Peyer's patch (tissue), 4 donors: ENCODE results near the gene S100A12. TPM values are rescaled to one million over a fixed set of nuclear protein-coding genes. Genes with fewer than 3 reads are reported as not detected.

Experiments used
- DNase-seq, 3 donors: peaks; one replicate each; pipeline ENCODE4 v3.0.0-alpha.2; 2017 to 2019
- H3K27ac ChIP-seq, 4 donors: fragments of 200-600 bp; sonication (generic); one replicate each; pipeline ENCODE4 v1.5.1; 2016 to 2019
- H3K27me3 ChIP-seq, 2 donors: fragments of 200-600 bp; sonication (generic); one replicate each; pipeline ENCODE4 v1.5.1; 2019
- H3K36me3 ChIP-seq, 3 donors: fragments of 200-600 bp; sonication (generic); one replicate each; pipeline ENCODE4 v1.5.1; 2016 to 2019
- H3K4me1 ChIP-seq, 4 donors: fragments of 200-600 bp; sonication (generic); one replicate each; pipeline ENCODE4 v1.5.1; 2016 to 2019
- H3K4me3 ChIP-seq, 4 donors: fragments of 200-600 bp; sonication (generic); 1 replicate in 3 of 4; 2 replicates in 1 of 4; pipeline ENCODE4 v1.5.1; 2016 to 2019; ENCODE audit warnings: mild to moderate bottlenecking in 1 of 4
- H3K9me3 ChIP-seq, 4 donors: fragments of 200-600 bp; sonication (generic); one replicate each; pipeline ENCODE4 v1.5.1; 2016 to 2019; ENCODE audit warnings: mild to moderate bottlenecking in 1 of 4
- POLR2A ChIP-seq, 2 donors: fragments of 450-650 bp; IDR thresholded peaks; one replicate each; pipeline ENCODE4 v1.5.1; 2017; ENCODE audit warnings: antibody characterized with exemption in 2 of 2, mild to moderate bottlenecking in 2 of 2, moderate library complexity in 2 of 2
- total RNA-seq, 4 donors: library from RNA; depleted of rRNA; stranded (reverse); fragments of >200 nt; gene quantifications; one replicate each; pipeline ENCODE4 v1.1.0, GENCODE V29; 2016
- TF ChIP-seq, protein P1 (sequence below), 6 experiments: fragments of 450-650 bp in 4 of 6; fragments of 200-600 bp in 2 of 6; sonication (generic) in 1 of 6; IDR thresholded peaks; one replicate each; pipeline ENCODE4 v1.5.1; 2017 to 2019; ENCODE audit warnings: antibody characterized with exemption in 6 of 6, mild to moderate bottlenecking in 3 of 6, moderate library complexity in 1 of 6

Gene S100A12
- total RNA-seq, 4 donors from 2014 or later, result not detected

DNA sequence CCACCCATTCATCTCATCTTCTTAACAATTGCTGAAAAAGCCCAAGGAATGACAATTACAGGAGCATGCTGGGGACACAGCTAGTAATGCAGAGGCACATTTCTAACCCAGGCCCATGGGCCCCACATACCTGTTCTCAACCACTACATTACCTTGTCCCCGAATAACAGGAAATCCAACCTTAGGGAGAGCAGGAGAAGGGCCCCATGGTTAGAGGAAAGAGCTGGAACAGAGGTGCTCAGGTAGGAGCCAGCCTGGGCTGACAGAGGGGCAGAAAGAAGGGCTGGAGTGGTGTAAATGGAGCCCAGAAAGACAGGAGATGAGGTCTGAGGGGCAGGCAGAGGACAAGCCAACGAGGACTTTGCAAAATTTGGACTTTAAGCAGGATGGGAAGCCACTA, 26.8 kb upstream of the S100A12 start:
- Histone ChIP-seq H3K36me3 (no peaks in the 10 kb centered on the region), H3K27ac (no peak overlapping the region), H3K4me3 (no peak overlapping the region), H3K27me3 (no peaks in the 10 kb centered on the region), H3K9me3 (no peaks in the 10 kb centered on the region), H3K4me1 (no peaks in the 10 kb centered on the region)
- TF ChIP-seq POLR2A (IDR thresholded peaks at IDR 0.05), result no peak
- TF ChIP-seq, protein P1, sequence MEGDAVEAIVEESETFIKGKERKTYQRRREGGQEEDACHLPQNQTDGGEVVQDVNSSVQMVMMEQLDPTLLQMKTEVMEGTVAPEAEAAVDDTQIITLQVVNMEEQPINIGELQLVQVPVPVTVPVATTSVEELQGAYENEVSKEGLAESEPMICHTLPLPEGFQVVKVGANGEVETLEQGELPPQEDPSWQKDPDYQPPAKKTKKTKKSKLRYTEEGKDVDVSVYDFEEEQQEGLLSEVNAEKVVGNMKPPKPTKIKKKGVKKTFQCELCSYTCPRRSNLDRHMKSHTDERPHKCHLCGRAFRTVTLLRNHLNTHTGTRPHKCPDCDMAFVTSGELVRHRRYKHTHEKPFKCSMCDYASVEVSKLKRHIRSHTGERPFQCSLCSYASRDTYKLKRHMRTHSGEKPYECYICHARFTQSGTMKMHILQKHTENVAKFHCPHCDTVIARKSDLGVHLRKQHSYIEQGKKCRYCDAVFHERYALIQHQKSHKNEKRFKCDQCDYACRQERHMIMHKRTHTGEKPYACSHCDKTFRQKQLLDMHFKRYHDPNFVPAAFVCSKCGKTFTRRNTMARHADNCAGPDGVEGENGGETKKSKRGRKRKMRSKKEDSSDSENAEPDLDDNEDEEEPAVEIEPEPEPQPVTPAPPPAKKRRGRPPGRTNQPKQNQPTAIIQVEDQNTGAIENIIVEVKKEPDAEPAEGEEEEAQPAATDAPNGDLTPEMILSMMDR (IDR thresholded peaks at IDR 0.05), result no peak
- DNase-seq, result no peak

DNA sequence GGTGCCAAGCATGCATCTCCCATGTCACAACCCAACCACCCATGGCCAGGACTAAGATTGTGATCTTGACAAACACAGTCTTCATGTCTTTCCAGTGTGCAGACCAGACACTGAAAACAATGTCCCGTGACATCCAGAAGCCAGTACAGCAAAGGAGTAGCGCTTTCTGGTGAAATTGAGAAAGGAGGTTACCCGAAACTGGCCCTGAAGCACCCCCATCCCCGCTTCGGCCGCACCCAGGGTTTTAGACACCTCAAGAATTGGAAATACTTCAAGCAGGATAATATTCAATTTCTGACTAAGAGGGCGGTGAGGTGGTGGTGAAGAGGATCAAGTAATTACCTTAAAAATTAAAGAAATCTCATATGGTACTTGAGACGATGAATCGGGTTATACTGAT, 26.0 kb upstream of the S100A12 start:
- Histone ChIP-seq H3K9me3 (no peaks in the 10 kb centered on the region), H3K36me3 (no peaks in the 10 kb centered on the region), H3K27me3 (no peaks in the 10 kb centered on the region), H3K27ac (no peak overlapping the region), H3K4me1 (no peaks in the 10 kb centered on the region), H3K4me3 (no peak overlapping the region)
- no peak for DNase-seq
- TF ChIP-seq POLR2A (IDR thresholded peaks at IDR 0.05), result no peak
- TF ChIP-seq, protein P1 (IDR thresholded peaks at IDR 0.05), result no peak

DNA sequence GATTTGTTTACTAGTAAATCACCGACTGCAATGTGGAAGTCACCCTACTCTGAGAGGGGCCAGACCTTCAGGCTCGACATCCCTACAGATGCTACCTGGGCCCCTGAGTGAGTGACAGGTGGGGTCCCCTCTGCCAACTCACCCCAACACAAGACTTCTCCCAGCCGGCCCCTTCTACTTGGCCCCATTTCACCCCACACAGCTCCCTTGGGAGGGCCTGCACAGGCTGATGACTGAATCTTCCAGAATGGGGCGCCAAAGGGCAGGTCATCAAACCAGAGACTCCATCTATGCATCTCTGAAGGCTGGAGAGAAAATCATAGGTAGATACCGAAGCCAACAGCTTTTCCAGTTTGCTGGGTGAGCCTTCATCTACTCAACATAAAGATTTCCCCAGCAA, 24.8 kb upstream of the S100A12 start:
- Histone ChIP-seq H3K27ac (no peak overlapping the region), H3K9me3 (no peaks in the 10 kb centered on the region), H3K4me3 (no peak overlapping the region), H3K4me1 (no peaks in the 10 kb centered on the region), H3K27me3 (no peaks in the 10 kb centered on the region), H3K36me3 (no peaks in the 10 kb centered on the region)
- TF ChIP-seq, protein P1 (IDR thresholded peaks at IDR 0.05), result no peak
- TF ChIP-seq POLR2A (IDR thresholded peaks at IDR 0.05), result no peak
- DNase-seq, result no peak

DNA sequence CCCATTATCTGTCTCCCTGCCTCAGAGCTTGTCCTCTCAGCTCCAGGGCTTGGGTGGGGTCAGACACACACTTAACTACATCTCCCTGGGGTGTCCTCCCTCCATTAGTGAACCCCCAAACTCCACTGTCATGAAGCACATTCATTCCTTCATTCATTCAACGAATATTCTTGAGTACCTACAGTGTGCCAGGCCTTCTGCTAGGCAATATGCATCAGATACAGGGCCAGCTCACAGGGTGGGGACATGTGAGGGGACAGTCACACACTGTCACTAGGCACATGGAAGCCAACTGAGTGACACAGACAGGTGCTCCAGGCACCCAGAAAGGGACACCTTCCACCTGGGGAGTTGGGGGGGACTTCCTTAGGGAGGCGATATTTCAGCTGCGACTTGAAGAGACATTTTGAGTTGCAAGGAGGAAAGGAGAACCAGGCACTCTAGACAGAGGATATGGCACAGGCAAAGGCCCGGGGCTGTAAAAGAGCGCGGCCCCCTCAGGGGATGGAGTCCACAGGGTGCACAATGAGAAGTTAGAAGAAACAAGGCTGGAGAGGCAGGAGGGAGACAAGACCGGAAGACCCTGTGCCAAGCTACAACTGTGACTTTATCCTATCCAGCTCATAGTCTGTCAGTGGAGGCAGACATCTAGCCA, 24.1 kb upstream of the S100A12 start:
- Histone ChIP-seq H3K36me3 (no peaks in the 10 kb centered on the region), H3K4me3 (no peak overlapping the region), H3K27ac (no peak overlapping the region), H3K4me1 (no peaks in the 10 kb centered on the region), H3K27me3 (no peaks in the 10 kb centered on the region), H3K9me3 (no peaks in the 10 kb centered on the region)
- DNase-seq, result no peak
- TF ChIP-seq, protein P1 (IDR thresholded peaks at IDR 0.05), result no peak
- TF ChIP-seq POLR2A (IDR thresholded peaks at IDR 0.05), result no peak

DNA sequence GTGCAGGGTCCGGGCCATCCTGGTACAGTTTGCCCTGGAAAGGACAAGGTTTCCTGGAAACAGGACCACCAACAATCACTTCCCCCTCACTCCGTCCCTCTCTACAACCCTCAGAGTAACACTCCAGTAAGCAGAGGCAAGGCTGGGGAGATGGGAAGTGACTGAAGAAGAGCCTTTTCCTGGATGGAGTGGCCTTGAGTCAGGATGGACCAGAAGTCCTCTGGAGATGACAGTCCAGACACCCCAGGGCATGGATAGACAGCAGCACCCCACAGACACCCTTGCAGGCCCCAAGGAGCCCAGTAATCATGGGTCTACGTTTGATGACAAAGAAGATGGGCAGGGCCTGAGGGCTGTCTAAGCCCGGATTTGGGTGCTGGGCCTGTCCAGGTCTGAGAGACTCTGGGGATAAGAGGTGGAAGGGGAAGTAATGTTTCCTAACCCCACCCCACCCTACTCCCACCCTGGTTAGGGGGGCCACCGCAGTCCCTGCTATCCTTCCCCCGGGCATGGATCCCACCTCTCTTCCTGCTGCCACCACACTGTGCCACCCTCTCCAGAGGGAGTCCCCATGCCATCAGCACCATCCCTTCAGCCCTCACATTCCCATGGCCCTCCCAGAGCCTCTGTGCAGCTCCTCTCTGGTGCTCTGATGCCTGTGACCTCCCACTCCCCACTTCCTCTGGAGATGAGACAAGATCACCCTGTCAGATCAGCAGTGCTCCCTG, 22.7 kb upstream of the S100A12 start:
- H3K27ac ChIP-seq, result no peak overlapping the region
- H3K4me3 ChIP-seq, result no peak overlapping the region
- H3K27me3 ChIP-seq, result no peaks in the 10 kb centered on the region
- no peaks in the 10 kb centered on the region for H3K4me1 ChIP-seq
- no peak for DNase-seq
- H3K36me3 ChIP-seq, result no peaks in the 10 kb centered on the region
- H3K9me3 ChIP-seq, result no peaks in the 10 kb centered on the region
- TF ChIP-seq POLR2A (IDR thresholded peaks at IDR 0.05), result no peak
- TF ChIP-seq, protein P1 (IDR thresholded peaks at IDR 0.05), result no peak
